K562 (cell line): ENCODE data around the gene OR2H2. TPM values are rescaled to one million over a fixed set of nuclear protein-coding genes. Genes with fewer than 3 reads are reported as not detected.
A peak's percentile ranks its signal among the peaks of the same experiment; 100 is the strongest.

Experiments
- CLOCK ChIP-seq: fragments of 250-450 bp; sonication (Bioruptor Pico); IDR thresholded peaks from 2 replicates; pipeline ENCODE4 v1.4.0; 2020; ENCODE audit warnings: mild to moderate bottlenecking, moderate library complexity, borderline replicate concordance
- CREM ChIP-seq: IDR thresholded peaks from 2 replicates; pipeline ENCODE4 v1.6.1; 2014; ENCODE audit warnings: antibody characterized with exemption, low read depth
- CXXC5 ChIP-seq: fragments of 250-450 bp; sonication (Bioruptor Pico); IDR thresholded peaks from 2 replicates; pipeline ENCODE4 v1.8.0; 2022; ENCODE audit warnings: inconsistent platforms, mild to moderate bottlenecking, moderate library complexity
- ETV6 ChIP-seq, 3 experiments: fragments of 150-350 bp in 1 of 3; sonication (generic) in 1 of 3; formaldehyde crosslinking in 1 of 3; IDR thresholded peaks; 2 replicates each; pipeline versions ENCODE4 v1.6.1 to v1.8.0; 2014 to 2022; ENCODE audit warnings: borderline replicate concordance in 2 of 3, low read depth in 2 of 3, antibody characterized with exemption in 1 of 3, low read length in 1 of 3, mild to moderate bottlenecking in 1 of 3, missing genetic modification reagents in 1 of 3
- HIVEP1 ChIP-seq: fragments of 250-450 bp; sonication (Bioruptor Pico); IDR thresholded peaks from 2 replicates; pipeline ENCODE4 v1.4.0; 2020; ENCODE audit warnings: mild to moderate bottlenecking
- KDM4B ChIP-seq, 2 experiments: fragments of 450-650 bp in 1 of 2; sonication (generic) in 1 of 2; IDR thresholded peaks; 2 replicates each; pipeline ENCODE4 v1.6.1; 2016 to 2017; ENCODE audit warnings: borderline replicate concordance in 2 of 2, antibody characterized with exemption in 1 of 2, low read depth in 1 of 2, mild to moderate bottlenecking in 1 of 2
- MCM5 ChIP-seq: fragments of 450-650 bp; IDR thresholded peaks from 2 replicates; pipeline ENCODE4 v1.6.1; 2016; ENCODE audit warnings: low read depth
- MLLT1 ChIP-seq, 2 experiments: fragments of 450-650 bp; IDR thresholded peaks; 2 replicates each; pipeline ENCODE4 v1.6.1; 2016
- POLR2AphosphoS5 ChIP-seq: IDR thresholded peaks from 2 replicates; pipeline ENCODE4 v1.6.1; 2011; ENCODE audit warnings: mild to moderate bottlenecking, low read depth, low read length, moderate library complexity; ENCODE audit not compliant: control insufficient read depth, insufficient read depth
- RBM22 ChIP-seq: fragments of 200-400 bp; formaldehyde crosslinking; IDR thresholded peaks from 2 replicates; pipeline ENCODE4 v1.6.1; 2018; ENCODE audit warnings: low read length, low read depth; ENCODE audit not compliant: poor library complexity, severe bottlenecking
- SMARCE1 ChIP-seq: fragments of 450-650 bp; IDR thresholded peaks from 2 replicates; pipeline ENCODE4 v1.7.1; 2016; ENCODE audit warnings: mild to moderate bottlenecking
- TCF7 ChIP-seq: sonication (generic); IDR thresholded peaks from 2 replicates; pipeline ENCODE4 v1.6.1; 2016; ENCODE audit warnings: antibody characterized with exemption, borderline replicate concordance
- ZBTB43 ChIP-seq: sonication (generic); formaldehyde crosslinking; IDR thresholded peaks from 2 replicates; pipeline ENCODE4 v1.8.0; 2023; ENCODE audit warnings: mild to moderate bottlenecking, missing genetic modification reagents
- ZC3H4 ChIP-seq: sonication (generic); formaldehyde crosslinking; IDR thresholded peaks from 2 replicates; pipeline ENCODE4 v1.9.0; 2021; ENCODE audit warnings: missing genetic modification reagents, borderline replicate concordance
- ZNF140 ChIP-seq: fragments of 250-450 bp; sonication (Bioruptor Pico); IDR thresholded peaks from 2 replicates; pipeline ENCODE4 v1.8.0; 2021; ENCODE audit warnings: moderate library complexity, mild to moderate bottlenecking, inconsistent platforms
- ZNF436 ChIP-seq: fragments of 250-450, 450-650 bp; sonication (Bioruptor Pico); formaldehyde crosslinking; IDR thresholded peaks from 2 replicates; pipeline ENCODE4 v1.7.0; 2020; ENCODE audit warnings: mild to moderate bottlenecking
- ZNF639 ChIP-seq, 2 experiments: fragments of 200-800 bp in 1 of 2; sonication (Bioruptor generic) in 1 of 2; sonication (generic) in 1 of 2; formaldehyde crosslinking in 1 of 2; IDR thresholded peaks in 1 of 2; conservative IDR thresholded peaks in 1 of 2; 2 replicates each; pipeline versions ENCODE4 v1.5.0 to v1.6.1; 2016 to 2020; ENCODE audit warnings: missing compliant biosample characterization in 1 of 2, missing genetic modification characterization in 1 of 2, missing genetic modification reagents in 1 of 2
- polyA plus RNA-seq, 8 experiments: library from polyadenylated mRNA; depleted of rRNA in 4 of 8; stranded (reverse) in 5 of 8; unstranded in 3 of 8; fragments of >200 nt; fragmentation: Nextera tagmentation in 2 of 8; fragmentation: Illumina TruSeq in 1 of 8; extraction: Ambion mirVana in 2 of 8; extraction: Trizol in 1 of 8; gene quantifications; 2 replicates each; pipeline versions ENCODE4 v1.2.1 to v1.2.3, GENCODE V29; 2011 to 2014; ENCODE audit warnings: inconsistent platforms in 1 of 8, missing spikeins in 1 of 8
- total RNA-seq, 7 experiments: library from RNA; depleted of rRNA in 6 of 7; stranded (reverse); fragments of >200 nt in 6 of 7; fragmentation: Illumina TruSeq in 2 of 7; extraction: Trizol in 2 of 7; gene quantifications; 2 replicates each; pipeline versions ENCODE4 v1.2.1 to v1.2.3, GENCODE V29; 2011 to 2021; ENCODE audit warnings: low replicate concordance in 1 of 7

Gene OR2H2
- total and polyA plus RNA-seq, 9 of the 15 experiments (the other 6 are each of a cell fraction or from before 2014, with no cell fraction given) = not detected

GRCh38 chr6:29627755-29628418 lies 43.0 kb downstream of the OR2H2 start (continued):
- TF ChIP-seq RBM22 = peak; percentile 50
- no peak for TF ChIP-seq MCM5
- TF ChIP-seq ZNF639 (CRISPR knock-in tag; conservative IDR thresholded peaks at IDR 0.05 in 1 of 2, IDR thresholded peaks at IDR 0.05 in 1 of 2) = no peak
- TF ChIP-seq CREM = peak; percentile 91
- TF ChIP-seq TCF7 = no peak
- TF ChIP-seq ZNF140 (CRISPR knock-in tag) = no peak
- no peak for TF ChIP-seq SMARCE1
- TF ChIP-seq ZBTB43 (CRISPR knock-in tag) = no peak
- no peak for TF ChIP-seq CLOCK
- peak; percentile 83 for TF ChIP-seq POLR2AphosphoS5
- TF ChIP-seq ZNF436 = no peak
- TF ChIP-seq HIVEP1 = no peak
- TF ChIP-seq ETV6 (IDR thresholded peaks at IDR 0.05; ENCODE audit: borderline replicate concordance in 1 of 2, low read depth in 2 of 2, low read length in 1 of 2) = no peak
- no peak for TF ChIP-seq ETV6 (CRISPR knock-in tag; IDR thresholded peaks at IDR 0.05; ENCODE audit: borderline replicate concordance)
- no peak for TF ChIP-seq KDM4B (IDR thresholded peaks at IDR 0.05; ENCODE audit: borderline replicate concordance in 2 of 2, low read depth in 1 of 2)
- no peak for TF ChIP-seq MLLT1 (IDR thresholded peaks at IDR 0.05)
- peak; percentile 30; the same call in 1 of the 2 replicates for TF ChIP-seq CXXC5 (CRISPR knock-in tag)
- TF ChIP-seq ZC3H4 = no peak
